RKO (cell line): Measurements from ENCODE around the gene HID1.
"Not testable (repeated sequence)": the region's sequence is repeated elsewhere in the genome, so short reads cannot be mapped to it uniquely, and the experiment has no call there.

ENCODE experiments used
- DNase-seq: peaks from one replicate; pipeline ENCODE4 v3.0.0-alpha.2; 2016; ENCODE audit warnings: low spot score

Gene HID1

DNA sequence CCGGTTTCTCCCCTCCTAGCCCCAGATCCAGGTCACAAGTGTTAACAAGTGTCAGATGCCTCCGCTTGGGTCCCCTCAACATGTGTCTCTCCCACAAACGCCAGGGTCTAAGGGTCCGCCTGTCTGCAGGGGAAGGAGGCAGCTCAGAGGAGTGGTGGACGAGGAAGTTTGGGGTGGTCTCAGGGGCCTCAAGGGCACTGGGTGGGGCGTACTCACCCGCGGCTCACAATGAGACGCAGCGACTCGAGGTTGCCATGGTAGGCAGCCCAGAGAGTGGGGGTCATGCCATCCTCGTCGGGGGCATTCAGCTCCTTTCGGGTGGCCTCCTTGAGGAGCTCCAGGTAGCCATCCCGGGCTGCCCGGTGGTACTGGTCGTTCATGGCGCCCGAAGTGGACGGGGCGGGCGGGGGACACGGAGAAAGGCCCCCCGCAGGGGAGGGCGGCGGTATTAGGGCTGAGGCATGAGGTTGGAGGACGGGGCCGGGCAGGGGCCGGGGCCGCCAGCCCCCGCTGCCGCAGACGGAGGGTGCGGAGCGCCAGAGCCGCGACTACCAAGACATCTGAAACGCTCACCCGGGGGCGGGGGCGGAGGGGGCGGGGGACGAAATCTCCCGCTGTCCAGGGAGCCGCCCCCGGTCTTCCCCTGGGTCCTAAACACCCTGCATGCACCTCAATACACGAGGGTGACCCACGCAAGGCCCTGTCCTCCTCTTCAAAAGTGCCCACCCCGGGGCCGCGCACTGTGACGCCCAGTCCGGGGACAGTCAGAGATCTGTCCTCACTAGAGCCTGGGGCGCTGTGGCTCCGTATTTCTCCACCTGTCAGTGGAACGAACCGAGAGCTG, 49.6 kb downstream of the HID1 start, which contains the start of gene USH1G:
USH1G (minus strand) TSS at position 562 of the 844 bp plus-strand sequence; CDS start at position 380, 182 bp downstream.
- no peak for DNase-seq

DNA sequence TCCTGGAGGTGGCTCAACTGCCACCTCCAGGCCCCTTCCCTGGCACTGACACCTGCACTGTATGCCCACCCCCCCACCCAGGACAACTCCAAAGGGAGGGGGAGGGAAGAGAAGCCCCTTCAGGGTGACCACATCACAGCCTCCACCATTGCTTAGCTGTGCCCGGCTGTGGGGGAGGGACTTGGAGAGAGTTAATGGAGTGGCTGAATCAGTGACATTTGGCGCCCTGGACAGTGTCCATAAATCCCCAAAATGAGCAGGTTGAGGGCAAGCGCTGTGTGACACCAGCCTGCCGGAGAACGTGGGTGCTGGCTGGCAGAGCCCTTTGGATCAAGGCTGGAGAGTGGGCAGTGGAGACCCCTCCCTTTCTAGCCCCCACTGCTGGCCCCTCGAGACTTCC, 50.4 kb downstream of the HID1 start:
- no peak for DNase-seq

DNA sequence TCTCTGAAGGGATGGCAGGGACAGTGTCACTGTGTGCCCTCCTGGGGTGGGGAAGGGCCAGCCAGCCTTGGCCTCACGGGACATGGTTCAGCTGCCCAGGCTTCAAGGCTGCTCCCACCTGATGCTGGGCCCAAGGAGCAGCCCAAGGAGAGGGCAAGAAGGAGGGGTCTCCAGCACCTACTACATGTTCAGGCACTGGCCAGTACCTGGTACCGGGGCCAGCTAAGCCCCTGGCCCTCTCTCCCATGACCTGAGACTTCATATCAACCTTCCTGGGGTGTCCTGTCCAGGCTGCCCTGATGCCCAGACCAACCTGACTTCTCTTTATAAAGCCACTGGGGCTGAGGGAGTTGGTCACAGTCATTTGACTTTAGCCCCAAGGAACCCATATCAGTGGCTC, 50.8 kb downstream of the HID1 start:
- no peak for DNase-seq

DNA sequence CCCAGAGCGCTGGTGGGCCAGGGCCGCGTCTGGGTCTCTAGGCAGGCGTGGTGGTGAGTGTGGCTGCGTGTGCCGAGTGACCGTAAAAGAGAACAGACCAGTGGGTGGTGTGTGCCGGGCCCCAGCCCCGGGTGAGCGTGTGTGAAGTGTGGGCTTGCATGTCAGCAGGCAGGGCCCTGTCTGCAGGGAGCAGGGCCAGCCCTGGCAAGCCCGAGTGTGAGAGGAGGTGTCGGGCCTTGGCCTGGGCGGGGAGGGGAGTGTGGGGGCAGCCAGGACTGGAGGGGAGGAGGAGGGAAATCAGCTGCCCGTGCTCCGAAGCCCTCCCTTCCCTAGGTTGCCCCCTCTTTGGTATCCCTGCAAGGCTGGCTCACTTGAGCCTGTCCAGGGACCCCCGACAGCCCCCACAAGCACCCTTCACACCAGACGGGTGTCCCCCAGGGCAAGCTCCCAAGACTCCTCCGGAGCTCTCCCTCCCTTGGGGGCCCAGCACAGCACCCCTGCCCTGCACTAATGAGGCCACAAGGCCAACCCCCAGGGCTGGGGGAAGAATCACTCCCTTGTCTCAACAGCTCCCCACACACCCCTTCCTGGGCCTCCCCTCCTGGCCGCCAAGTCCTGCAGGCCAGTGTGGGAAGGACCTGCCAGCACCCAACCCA, 51.4 kb downstream of the HID1 start:
- no peak for DNase-seq

DNA sequence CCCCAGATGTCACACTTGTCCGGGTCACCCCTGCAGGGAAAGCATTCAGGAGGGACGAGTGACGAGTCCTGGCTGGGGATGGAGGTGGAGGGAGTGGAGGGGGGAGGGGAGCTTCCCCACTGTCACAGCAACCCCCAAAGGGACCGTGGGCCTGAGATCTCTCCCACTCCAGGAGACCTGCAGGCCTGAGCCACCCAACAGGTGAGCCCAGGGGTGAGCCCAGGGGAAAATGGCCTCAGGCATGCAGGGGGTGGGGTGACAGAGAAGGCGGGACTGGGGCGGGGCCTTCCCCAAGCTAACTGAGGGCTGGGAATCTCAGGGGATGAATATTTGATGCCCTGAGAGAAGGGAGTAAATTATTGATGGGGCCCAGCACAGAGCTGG, 51.9 kb downstream of the HID1 start:
- no peak for DNase-seq

DNA sequence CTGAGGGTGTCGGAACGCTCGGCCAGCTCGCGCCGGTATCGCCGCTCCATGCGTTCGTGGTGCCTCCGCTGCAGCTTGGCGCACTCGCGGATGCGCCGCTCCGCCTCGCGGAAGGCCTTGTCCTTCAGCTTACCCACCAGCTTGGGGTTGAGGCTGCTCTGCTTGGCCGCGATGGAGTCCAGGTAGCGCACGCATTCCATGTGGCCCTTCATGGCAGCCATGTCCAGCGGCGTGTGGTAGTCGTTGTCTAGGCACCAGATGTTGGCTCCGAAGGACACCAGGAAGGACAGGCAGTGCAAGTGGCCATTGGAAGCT, 52.3 kb downstream of the HID1 start:
- no peak for DNase-seq

DNA sequence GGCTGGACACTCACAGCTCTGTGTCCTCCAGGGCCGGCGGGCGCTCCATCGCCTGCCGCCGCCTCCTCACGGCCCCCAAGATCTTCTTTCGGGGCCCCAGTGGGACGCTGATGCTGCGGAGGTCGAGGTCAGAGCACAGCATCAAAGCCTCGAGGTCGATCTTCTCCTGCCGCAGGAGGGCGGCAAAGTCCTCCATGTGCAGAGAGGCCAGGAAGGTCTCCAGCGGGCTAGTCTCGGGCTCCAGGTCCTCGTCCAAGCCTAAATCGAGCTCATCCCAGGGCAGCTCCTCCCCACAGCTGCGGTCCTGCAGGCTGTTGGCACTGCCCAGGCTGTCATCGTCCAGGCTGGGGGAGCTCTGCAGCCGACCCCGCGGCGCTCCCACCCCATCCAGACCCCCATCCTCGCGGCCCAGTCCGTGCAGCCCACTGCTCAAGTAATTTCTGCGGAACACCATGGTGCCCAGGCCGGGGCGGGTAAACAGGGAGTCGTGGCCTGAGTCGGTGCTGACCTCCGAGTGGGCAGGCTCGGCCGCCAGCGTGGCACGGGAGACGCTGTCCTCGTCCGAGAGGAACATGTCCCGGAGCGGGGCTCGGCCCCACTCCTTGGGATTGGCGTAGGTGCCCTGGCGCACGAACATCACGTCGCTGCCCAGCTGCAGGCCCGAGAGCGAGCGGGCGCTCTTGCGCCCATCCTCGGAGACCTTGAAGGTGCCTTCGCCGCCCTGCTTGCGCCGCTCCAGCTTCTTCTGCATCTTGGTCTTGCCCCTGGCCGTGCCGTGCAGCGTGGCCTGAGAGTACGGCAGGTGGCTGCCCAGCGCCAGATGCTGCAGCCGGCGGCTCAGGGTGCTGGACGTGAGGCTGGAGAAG, 52.9 kb downstream of the HID1 start:
- DNase-seq = no peak

DNA sequence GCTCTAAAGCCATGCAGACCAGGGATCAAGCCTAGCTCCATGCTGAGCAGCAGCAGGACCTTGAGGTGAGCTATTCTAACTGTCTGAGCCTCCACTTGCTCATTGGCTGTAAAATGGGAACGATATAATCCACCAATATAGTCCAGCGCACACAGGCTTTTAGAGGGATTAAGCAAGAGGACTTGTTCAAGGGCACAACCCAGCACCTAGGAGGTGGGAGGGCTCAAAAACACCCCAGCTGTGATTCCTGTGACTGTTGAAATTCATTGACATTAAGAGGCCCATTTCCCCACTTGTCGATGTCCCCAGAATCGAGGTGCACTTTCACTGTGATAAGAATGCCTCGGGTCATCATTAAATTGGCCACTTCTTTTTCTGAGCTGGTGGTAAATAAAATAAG, 53.7 kb downstream of the HID1 start:
- DNase-seq = no peak

DNA sequence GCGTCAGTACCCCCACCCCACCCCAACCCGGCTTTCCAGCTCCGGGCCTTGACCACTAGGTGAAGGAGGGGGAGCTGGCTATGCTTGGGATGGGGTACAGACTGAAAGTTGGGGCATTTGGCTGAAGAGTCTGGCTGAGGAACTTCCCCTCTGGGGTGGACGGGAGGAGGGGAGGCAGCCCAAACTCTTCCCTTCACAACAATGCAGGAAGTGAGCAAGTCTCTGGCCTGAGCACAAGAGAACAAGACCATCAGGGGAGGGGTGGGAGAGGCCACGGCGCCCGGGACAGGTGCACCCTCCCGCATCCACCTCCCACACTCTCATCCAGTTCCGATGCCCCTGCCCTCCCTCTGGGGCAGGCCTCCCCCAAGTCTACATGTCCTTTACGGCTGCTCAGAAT, 55.1 kb downstream of the HID1 start:
- no peak for DNase-seq

DNA sequence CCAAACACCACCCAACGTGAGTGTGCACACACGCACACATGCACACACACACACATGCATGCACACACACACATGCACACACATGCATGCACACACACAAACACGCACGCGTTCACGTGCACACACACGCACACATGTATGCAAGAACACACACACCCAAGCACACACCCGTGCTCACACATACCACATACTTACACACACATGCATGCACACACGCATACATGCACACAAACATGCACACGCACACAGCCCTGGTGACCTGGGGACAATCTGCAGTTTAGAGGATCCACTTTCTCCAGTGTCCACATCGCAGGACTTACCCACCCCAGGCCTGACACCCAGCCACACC, 55.7 kb downstream of the HID1 start:
- no peak for DNase-seq

DNA sequence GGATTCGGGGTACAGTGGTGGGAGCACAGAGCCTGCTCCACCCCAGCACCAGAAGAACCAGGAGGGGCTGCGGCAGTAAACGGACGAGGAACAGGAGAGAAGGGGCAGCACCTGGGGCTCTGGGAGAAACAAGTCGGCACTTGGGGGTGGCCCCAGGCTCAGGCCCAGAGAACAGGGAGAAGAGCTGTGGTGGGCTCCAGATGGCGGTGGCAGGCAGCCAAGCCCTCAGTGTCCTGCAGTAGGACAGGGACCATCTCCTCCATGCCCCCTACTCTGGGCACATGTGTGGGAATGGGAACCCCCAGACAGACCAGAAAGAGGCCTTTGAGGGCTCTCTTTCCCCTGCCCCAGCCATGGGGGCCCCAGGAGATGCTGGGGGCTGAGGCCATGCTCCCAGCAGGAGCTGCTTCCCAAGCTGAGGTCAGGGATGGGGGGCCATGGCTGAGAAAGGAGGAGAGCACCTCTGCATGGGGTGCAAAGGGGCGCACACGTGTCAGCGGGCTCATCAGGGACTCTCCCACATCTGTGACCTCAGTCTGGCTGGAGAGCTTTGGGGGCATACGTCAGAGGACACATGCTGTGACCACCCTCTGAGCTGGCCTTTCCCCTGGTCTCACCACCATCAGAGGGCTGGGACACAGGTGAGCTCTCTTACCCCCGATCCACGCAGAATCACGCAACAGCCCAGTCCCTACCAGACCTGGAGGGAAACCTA, 56.3 kb downstream of the HID1 start:
- no peak for DNase-seq

DNA sequence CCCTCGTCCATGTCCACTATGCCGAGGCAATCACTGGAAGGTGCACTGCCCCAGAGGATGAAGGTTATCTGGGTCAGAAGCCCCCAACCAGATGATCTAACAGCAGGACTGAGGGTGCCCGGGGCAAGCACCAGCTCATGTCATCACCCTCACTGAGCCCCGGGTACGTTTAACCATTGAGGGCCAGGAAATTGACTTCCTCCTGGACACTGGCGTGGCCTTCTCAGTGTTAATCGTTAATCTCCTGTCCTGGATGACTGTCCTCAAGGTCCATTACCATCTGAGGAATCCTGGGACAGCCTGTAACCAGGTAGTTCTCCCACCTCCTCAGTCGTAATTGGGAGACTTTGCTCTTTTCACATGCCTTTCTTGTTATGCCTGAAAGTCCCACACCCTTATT, 61.1 kb downstream of the HID1 start:
- DNase-seq = not testable (repeated sequence)

DNA sequence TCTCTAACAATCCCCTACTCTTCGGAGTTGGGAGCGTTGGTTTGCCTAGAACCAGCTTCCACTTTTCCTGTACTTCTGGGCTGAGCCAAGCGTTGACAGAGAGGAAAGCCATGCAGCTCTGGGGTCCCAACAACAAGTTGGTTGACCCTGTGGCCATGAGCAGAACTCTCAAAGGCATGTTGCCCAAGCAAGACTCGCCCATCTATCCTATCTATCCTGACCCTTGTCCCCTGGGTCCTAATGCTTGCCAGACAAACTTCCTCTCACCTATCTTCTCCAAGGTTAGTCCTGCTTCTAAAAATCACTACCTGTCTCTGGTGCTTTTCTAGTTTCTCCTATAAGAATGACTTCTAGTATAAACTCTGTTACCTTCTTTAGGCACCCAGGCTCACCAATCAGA, 63.5 kb downstream of the HID1 start:
- DNase-seq = not testable (repeated sequence)

DNA sequence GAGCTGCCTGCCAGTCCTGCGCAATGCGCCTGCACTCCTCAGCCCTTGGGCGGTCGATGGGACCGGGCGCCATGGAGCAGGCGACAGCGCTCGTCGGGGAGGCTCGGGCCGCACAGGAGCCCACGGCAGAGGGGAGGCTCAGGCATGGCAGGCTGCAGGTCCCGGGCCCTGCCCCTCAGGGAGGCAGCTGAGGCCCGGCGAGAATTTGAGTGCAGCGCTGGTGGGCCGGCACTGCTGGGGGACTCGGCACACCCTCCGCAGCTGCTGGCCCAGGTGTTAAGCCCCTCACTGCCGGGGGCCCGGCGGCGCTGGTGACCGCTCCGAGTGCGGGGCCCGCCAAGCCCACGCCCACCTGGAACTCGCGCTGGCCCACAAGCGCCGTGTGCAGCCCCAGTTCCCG, 65.5 kb downstream of the HID1 start:
- DNase-seq = no peak

DNA sequence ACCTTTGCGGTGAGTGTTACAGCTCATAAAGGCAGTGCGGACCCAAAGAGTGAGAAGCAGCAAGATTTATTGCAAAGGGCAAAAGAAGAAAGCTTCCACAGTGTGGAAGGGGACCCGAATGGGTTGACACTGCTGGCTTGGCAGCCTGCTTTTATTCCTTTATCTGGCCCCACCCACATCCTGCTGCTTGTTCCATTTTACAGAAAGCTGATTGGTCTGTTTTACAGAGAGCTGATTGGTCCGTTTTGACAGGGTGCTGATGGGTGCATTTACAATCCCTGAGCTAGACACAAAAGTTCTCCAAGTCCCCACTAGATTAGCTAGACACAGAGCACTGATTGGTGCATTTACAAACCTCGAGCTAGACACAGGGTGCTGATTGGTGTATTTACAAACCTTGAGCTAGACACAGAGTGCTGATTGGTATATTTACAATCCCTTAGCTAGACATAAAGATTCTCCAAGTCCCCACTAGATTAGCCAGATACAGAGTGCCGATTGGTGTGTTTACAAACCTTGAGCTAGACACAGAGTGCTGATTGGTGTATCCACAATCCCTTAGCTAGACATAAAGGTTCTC, 66.3 kb downstream of the HID1 start:
- not testable (repeated sequence) for DNase-seq

DNA sequence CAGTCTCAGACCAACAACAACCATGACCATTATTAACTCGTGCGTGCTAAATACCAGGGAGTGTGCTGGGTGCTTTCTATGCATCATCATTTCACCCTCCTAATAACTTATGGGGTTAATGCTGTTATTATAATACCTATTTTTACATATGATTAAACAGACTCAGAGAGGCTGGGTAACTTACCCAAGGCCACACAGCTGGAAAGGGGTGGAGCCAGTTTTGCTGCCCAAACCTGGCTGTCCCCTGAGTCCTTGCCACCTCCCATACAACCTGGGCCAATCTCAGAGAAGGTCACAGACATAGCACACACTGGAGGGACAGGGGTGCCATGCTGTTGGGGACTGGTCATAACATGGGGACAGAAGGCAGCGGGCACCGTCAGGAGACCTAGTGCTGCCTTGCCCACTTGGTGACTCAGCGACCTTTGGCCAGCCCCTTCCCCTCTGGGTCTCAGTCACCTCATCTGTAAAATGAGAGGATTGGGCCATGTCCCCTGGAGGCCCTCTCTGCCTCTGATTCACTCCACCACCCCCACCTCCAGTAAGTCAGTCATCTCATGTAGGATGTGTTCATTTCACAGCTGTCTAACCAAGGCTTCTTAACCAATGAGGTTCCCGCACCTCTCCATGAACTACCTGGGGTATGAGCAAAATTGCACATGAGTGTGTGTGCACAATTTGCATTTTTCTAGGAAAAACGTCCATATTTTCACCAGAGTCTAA, 67.7 kb downstream of the HID1 start:
- DNase-seq = no peak

DNA sequence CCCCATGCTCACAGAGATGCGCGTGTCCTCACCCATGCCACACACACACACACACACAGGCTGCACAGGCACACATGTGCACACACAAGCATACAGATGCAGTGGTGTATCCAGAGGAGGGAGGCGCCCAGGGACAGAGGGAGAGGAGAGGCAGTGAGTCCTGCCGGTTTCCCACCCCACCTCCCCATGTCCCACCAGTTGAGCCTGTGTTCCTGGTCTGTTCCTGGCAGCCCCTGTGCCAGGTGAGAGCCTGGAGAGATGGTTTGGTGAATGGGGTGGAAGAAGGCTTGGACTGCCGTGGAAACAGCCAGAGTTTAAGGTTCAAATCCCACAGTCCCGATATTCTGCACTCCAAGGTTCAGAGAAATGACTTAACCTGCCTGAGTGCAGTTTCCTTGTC, 68.9 kb downstream of the HID1 start:
- DNase-seq = no peak

DNA sequence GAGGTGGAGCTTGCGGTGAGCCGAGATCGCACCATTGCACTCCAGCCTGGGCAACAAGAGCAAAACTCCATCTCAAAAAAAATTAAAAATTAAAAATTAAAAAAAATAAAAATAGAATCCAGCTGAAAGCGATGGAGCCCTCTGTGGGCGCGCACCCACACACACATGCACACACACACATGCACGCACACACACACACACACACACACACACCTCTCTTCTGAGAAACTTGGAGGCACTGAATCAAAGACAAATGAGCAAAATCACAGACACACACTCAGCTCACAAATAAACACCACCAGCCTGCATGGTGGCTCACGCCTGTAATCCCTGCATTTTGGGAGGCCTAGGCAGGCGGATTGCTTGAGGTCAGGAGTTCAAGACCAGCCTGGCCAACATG, 69.5 kb downstream of the HID1 start:
- DNase-seq = no peak

DNA sequence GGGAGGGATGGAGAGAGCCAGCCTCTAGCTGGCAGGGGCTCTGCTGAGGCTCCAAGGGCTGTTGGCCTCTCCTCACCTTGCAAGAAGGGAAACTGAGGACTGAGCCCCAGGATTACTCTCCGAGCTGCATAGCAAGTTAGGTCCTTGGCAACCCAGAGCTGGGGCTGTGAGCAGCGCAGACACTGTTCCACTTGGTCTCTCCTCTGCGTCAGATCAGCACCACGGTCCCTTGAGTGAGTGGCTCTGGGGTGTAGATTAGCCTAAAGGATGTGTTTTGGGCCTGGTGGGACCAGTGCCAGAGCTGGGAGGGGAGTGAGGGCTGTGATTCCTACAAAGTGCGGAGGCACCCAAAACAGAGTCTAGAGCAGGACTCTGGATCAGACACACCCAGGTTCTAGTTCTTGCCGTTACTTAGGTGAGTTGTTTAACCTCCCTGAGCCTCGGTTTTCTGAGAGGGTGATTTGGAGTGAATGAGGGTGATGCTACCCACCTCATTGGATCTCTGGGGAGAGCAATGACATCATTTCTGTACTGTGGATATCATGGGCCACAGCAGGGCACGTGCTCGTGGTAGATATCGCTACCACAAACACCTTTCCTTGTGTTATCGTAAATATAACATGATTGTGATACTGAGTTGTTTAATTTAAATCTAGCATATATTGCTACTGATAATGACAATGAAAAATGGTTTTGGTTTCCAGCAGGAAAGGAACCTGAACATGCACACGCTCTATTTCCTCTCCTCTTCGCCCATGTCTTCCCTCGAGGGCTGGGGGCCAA, 71.0 kb downstream of the HID1 start:
- no peak for DNase-seq
